ENCODE data around the gene RHOA.
A peak's percentile ranks its signal among the peaks of the same experiment; 100 is the strongest.
"Not testable (repeated sequence)": the region's sequence is repeated elsewhere in the genome, so short reads cannot be mapped to it uniquely, and the experiment has no call there.

RHOA gene

GRCh38 chr3:49397470-49397869 lies 14.3 kb downstream of the RHOA start:
- ATAC-seq, result peak; percentile 64
- Mint-ChIP-seq H3K4me3 (peak overlapping the region; percentile 18), H3K36me3 (peaks cover 48% of the 10 kb centered on the region), H3K9me3 (no peaks in the 10 kb centered on the region), H3K27ac (peak overlapping the region; percentile 10), H3K4me1 (peaks cover 83% of the 10 kb centered on the region), H3K27me3 (no peaks in the 10 kb centered on the region)

DNA sequence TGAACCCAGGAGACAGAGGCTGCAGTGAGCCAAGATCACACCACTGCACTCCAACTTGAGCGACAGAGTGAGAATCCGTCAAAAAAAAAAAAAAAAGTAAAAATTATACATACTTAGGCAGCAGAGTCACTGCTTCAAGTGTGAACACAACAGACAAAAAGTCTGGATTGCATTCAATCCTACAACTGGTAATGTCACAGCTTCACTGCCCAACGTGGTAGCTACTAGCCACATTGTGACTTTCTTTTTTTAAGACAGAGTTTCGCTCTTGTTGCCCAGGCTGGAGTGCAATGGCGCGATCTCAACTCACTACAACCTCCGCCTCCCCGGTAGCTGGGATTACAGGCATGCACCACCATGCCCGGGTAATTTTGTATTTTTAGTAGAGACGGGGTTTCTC lies 20.5 kb downstream of the RHOA start:
- not testable (repeated sequence) for H3K9me3 Mint-ChIP-seq, H3K27me3 Mint-ChIP-seq, H3K4me3 Mint-ChIP-seq, ATAC-seq, H3K27ac Mint-ChIP-seq
- Mint-ChIP-seq H3K36me3 (peaks cover 38% of the 10 kb centered on the region), H3K4me1 (peaks cover 61% of the 10 kb centered on the region)

DNA sequence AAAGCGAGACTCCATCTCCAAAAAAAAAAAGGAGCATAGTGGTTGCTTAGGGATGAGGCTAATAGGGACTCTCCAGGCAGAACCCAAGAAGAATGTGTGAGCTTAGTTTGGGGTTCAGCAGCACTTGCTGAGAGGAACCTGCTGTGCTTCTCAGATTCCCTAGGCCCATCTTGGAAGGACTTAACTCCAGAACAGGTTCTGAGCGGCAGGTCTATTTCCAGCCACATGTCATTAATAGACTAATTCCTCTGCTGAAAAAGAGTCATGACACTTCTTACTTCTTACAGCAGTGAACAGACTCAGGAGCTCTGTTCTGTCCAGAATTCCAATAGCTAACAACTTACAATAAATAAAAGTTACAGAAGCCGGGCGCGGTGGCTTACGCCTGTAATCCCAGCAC lies 22.5 kb downstream of the RHOA start:
- Mint-ChIP-seq H3K36me3 (peaks cover 17% of the 10 kb centered on the region), H3K27me3 (no peaks in the 10 kb centered on the region), H3K9me3 (no peaks in the 10 kb centered on the region), H3K4me1 (peaks cover 54% of the 10 kb centered on the region), H3K27ac (no peak overlapping the region), H3K4me3 (no peak overlapping the region)
- no peak for ATAC-seq

GRCh38 chr3:49388289-49388820 lies 23.4 kb downstream of the RHOA start:
- H3K9me3 Mint-ChIP-seq, result no peaks in the 10 kb centered on the region
- peaks cover 16% of the 10 kb centered on the region for H3K36me3 Mint-ChIP-seq
- peaks cover 58% of the 10 kb centered on the region for H3K4me1 Mint-ChIP-seq
- no peak for ATAC-seq
- no peak overlapping the region for H3K4me3 Mint-ChIP-seq
- H3K27ac Mint-ChIP-seq, result peak overlapping the region; percentile 17
- no peaks in the 10 kb centered on the region for H3K27me3 Mint-ChIP-seq

DNA sequence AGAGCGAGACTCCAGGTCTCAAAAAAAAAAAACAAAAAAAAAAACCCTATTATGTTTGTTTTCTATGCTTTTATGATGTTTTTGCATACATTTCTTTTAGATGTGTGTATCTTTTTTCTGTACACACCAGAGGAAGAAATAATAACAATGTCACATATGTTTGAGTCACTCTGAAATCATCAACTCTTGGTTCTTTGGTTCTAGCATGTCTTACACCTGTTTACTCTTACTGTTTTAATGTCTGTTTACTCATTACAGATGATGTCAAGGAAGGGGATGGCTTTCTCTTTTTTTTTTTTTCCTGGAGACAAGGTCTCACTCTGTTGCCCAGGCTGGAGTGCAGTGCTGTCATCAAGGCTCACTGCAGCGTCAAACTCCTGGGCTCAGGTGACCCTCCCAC lies 24.1 kb downstream of the RHOA start:
- H3K27me3 Mint-ChIP-seq, result no peaks in the 10 kb centered on the region
- H3K27ac Mint-ChIP-seq, result peak overlapping the region; percentile 17
- no peaks in the 10 kb centered on the region for H3K9me3 Mint-ChIP-seq
- no peak overlapping the region for H3K4me3 Mint-ChIP-seq
- H3K36me3 Mint-ChIP-seq, result peaks cover 16% of the 10 kb centered on the region
- H3K4me1 Mint-ChIP-seq, result peaks cover 58% of the 10 kb centered on the region
- ATAC-seq, result no peak

GRCh38 chr3:49386056-49386756 lies 25.6 kb downstream of the RHOA start:
- no peaks in the 10 kb centered on the region for H3K27me3 Mint-ChIP-seq
- H3K27ac Mint-ChIP-seq, result peak overlapping the region; percentile 62
- H3K4me1 Mint-ChIP-seq, result peaks cover 58% of the 10 kb centered on the region
- no peak for ATAC-seq
- no peaks in the 10 kb centered on the region for H3K9me3 Mint-ChIP-seq
- H3K36me3 Mint-ChIP-seq, result peaks cover 16% of the 10 kb centered on the region
- H3K4me3 Mint-ChIP-seq, result peak overlapping the region; percentile 62

DNA sequence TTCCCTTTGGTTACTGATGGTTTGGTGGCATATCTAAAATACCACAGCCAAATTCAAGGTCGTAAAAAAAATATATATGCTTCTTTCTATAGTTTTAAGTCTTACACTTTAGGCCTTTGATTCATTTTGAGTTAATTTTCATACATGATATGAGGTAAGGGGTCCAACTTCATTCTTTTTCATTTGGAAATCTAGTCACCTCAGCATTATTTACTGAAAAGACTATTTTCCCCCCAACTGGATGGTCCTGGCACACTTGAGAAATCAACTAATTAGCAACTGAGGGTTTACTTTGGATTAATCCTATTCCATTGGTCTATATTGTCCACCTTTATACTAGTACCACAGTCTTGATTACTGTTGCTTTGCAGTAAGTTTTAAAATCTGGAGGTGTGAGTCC lies 26.2 kb downstream of the RHOA start:
- Mint-ChIP-seq H3K27me3 (no peaks in the 10 kb centered on the region), H3K4me1 (peaks cover 58% of the 10 kb centered on the region), H3K36me3 (peaks cover 16% of the 10 kb centered on the region), H3K27ac (peak overlapping the region; percentile 62), H3K9me3 (no peaks in the 10 kb centered on the region), H3K4me3 (peak overlapping the region; percentile 62)
- ATAC-seq, result no peak

DNA sequence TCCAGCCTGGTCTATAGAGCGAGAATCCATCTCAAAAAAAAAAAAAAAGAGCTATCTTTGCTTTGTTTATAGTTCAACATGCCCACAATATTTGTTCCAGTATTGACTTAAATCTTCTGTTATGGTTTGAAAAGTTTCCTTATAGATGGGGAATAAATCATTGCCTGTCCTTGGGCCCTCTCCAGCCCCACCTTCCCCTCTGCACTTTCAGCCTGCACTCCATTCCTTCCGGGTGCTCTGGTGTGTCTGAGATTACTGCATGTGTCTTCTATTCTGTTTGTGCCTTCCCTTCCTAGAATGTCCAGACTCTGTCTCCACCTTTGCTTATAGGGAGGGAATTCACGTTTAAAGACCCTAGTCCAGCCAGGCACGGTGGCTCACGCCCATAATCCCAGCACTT lies 28.4 kb downstream of the RHOA start:
- Mint-ChIP-seq H3K4me1 (peaks cover 66% of the 10 kb centered on the region), H3K4me3 (no peak overlapping the region)
- no peak for ATAC-seq

GRCh38 chr3:49378249-49378895 lies 33.4 kb downstream of the RHOA start:
- Mint-ChIP-seq H3K4me1 (peaks cover 50% of the 10 kb centered on the region), H3K27ac (peak overlapping the region; percentile 69), H3K27me3 (no peaks in the 10 kb centered on the region), H3K9me3 (peaks cover 9% of the 10 kb centered on the region), H3K4me3 (no peak overlapping the region), H3K36me3 (peaks cover 45% of the 10 kb centered on the region)
- ATAC-seq, result no peak

More for the DNA sequence above, 28.4 kb downstream of the RHOA start:
- H3K36me3 Mint-ChIP-seq, result peaks cover 29% of the 10 kb centered on the region
- no peaks in the 10 kb centered on the region for H3K27me3 Mint-ChIP-seq
- H3K27ac Mint-ChIP-seq, result no peak overlapping the region
- peaks cover 2% of the 10 kb centered on the region for H3K9me3 Mint-ChIP-seq

GRCh38 chr3:49377483-49377882 lies 34.3 kb downstream of the RHOA start:
- peak; percentile 72 for ATAC-seq
- Mint-ChIP-seq H3K27me3 (no peaks in the 10 kb centered on the region), H3K4me3 (peak overlapping the region; percentile 25), H3K4me1 (peaks cover 48% of the 10 kb centered on the region), H3K9me3 (peaks cover 9% of the 10 kb centered on the region), H3K36me3 (peaks cover 53% of the 10 kb centered on the region), H3K27ac (peak overlapping the region; percentile 79)

DNA sequence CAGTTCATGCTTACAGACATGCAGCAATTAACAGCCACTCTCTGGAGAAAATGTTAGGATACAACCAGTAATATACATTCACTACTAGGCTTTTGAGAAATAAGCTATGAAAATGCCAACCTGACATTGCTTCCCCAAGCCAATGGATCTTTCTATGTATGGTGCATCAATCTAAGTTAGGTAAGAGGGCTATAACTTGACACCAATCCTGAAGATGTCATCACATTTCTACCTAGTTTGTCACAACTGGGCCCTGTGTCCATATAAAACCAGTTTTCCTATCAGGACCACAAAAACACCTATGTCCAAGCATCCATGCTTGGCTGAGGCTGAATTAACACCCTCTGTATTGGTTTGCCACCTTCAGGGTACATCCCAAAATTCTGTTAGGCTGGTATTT lies 39.8 kb downstream of the RHOA start:
- Mint-ChIP-seq H3K9me3 (peaks cover under 1% of the 10 kb centered on the region), H3K27ac (peak overlapping the region; percentile 32), H3K4me3 (no peak overlapping the region), H3K4me1 (peaks cover 29% of the 10 kb centered on the region), H3K27me3 (no peaks in the 10 kb centered on the region), H3K36me3 (peaks cover 52% of the 10 kb centered on the region)
- no peak for ATAC-seq

- Mint-ChIP-seq H3K4me1 (peaks cover 25% of the 10 kb centered on the region), H3K9me3 (no peaks in the 10 kb centered on the region), H3K27ac (peak overlapping the region; percentile 10), H3K27me3 (no peaks in the 10 kb centered on the region), H3K36me3 (peaks cover 62% of the 10 kb centered on the region), H3K4me3 (no peak overlapping the region)
- no peak for ATAC-seq
Measured at GRCh38 chr3:49370585-49371290, 41.0 kb downstream of the RHOA start.

GRCh38 chr3:49362561-49362960 lies 49.2 kb downstream of the RHOA start:
- Mint-ChIP-seq H3K4me3 (no peak overlapping the region), H3K9me3 (no peaks in the 10 kb centered on the region), H3K4me1 (peaks cover 11% of the 10 kb centered on the region), H3K36me3 (peaks cover 52% of the 10 kb centered on the region), H3K27ac (peak overlapping the region; percentile 17), H3K27me3 (no peaks in the 10 kb centered on the region)
- ATAC-seq, result no peak

GRCh38 chr3:49359623-49360022 lies 52.2 kb downstream of the RHOA start:
- no peak for ATAC-seq
- Mint-ChIP-seq H3K4me3 (no peak overlapping the region), H3K27ac (no peak overlapping the region), H3K36me3 (peaks cover 52% of the 10 kb centered on the region), H3K9me3 (no peaks in the 10 kb centered on the region), H3K27me3 (no peaks in the 10 kb centered on the region), H3K4me1 (peaks cover 31% of the 10 kb centered on the region)

GRCh38 chr3:49358884-49359225 lies 52.9 kb downstream of the RHOA start:
- Mint-ChIP-seq H3K9me3 (no peaks in the 10 kb centered on the region), H3K27me3 (no peaks in the 10 kb centered on the region), H3K36me3 (peaks cover 52% of the 10 kb centered on the region), H3K4me3 (peak overlapping the region; percentile 87), H3K4me1 (peaks cover 31% of the 10 kb centered on the region), H3K27ac (peak overlapping the region; percentile 93)
- no peak for ATAC-seq
